Measurements from ENCODE around the gene ZBTB17. TPM values are rescaled to one million over a fixed set of nuclear protein-coding genes. Genes with fewer than 3 reads are reported as not detected.

Gene ZBTB17
- total and polyA plus RNA-seq, 9 of the 15 experiments (the other 6 are each of a cell fraction or from before 2014, with no cell fraction given): 1.1 to 53.4 (median 29.6) TPM

DNA sequence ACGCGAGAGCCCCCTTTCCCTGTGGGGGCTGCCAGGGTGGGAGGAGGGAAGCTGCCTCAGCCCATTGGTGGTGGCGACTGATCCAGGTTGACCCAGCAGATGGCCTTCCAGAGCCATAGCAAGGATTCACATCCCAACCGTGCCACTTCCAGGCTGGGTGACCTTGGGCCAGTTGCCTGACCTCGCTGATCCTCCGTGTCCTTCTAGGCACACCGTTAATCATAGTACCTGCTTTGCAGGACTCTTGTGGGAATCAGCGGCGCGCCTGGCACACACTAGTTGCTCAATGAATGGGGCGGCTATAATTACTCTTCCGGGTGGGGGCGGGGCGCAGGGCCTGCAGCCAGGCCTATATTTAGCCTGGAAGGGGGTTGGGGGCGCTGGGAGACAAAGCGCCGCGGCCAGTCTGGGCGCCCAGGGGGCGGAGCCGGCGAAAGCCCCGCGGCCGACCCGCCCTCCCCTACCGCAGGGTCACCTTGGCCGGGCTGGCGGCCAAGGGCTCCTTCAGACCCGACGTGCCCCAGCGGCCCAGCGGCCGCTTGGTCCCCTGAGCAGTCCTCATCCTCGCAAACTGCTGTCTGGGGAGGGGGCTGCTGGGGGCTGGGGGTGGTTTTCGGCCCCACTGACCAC, 36.8 kb upstream of the ZBTB17 start (continued):
- TF ChIP-seq, protein P1, sequence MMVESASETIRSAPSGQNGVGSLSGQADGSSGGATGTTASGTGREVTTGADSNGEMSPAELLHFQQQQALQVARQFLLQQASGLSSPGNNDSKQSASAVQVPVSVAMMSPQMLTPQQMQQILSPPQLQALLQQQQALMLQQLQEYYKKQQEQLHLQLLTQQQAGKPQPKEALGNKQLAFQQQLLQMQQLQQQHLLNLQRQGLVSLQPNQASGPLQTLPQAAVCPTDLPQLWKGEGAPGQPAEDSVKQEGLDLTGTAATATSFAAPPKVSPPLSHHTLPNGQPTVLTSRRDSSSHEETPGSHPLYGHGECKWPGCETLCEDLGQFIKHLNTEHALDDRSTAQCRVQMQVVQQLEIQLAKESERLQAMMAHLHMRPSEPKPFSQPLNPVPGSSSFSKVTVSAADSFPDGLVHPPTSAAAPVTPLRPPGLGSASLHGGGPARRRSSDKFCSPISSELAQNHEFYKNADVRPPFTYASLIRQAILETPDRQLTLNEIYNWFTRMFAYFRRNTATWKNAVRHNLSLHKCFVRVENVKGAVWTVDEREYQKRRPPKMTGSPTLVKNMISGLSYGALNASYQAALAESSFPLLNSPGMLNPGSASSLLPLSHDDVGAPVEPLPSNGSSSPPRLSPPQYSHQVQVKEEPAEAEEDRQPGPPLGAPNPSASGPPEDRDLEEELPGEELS (CRISPR knock-in tag; IDR thresholded peaks at IDR 0.05; ENCODE audit: borderline replicate concordance): no peak
- peak; percentile 82 for TF ChIP-seq HMGN3 (IDR thresholded peaks at IDR 0.05; ENCODE audit: borderline replicate concordance, extremely low read depth, insufficient read length, low read depth, low read length)
- TF ChIP-seq, protein P2, sequence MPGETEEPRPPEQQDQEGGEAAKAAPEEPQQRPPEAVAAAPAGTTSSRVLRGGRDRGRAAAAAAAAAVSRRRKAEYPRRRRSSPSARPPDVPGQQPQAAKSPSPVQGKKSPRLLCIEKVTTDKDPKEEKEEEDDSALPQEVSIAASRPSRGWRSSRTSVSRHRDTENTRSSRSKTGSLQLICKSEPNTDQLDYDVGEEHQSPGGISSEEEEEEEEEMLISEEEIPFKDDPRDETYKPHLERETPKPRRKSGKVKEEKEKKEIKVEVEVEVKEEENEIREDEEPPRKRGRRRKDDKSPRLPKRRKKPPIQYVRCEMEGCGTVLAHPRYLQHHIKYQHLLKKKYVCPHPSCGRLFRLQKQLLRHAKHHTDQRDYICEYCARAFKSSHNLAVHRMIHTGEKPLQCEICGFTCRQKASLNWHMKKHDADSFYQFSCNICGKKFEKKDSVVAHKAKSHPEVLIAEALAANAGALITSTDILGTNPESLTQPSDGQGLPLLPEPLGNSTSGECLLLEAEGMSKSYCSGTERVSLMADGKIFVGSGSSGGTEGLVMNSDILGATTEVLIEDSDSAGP (CRISPR knock-in tag; IDR thresholded peaks at IDR 0.05): peak; percentile 64; the same call in 1 of the 2 replicates
- TF ChIP-seq ILF3 (IDR thresholded peaks at IDR 0.05; ENCODE audit: borderline replicate concordance): no peak
- TF ChIP-seq MLLT1 (IDR thresholded peaks at IDR 0.05): no peak
- TF ChIP-seq KLF16 (IDR thresholded peaks at IDR 0.05): no peak
- no peak for TF ChIP-seq MED1 (CRISPR knock-in tag; IDR thresholded peaks at IDR 0.05; ENCODE audit: borderline replicate concordance)
- no peak for TF ChIP-seq ZNF239 (CRISPR knock-in tag; IDR thresholded peaks at IDR 0.05)
- TF ChIP-seq ZNF41 (CRISPR knock-in tag; conservative IDR thresholded peaks at IDR 0.05): no peak
- no peak for TF ChIP-seq IRF2 (CRISPR knock-in tag; IDR thresholded peaks at IDR 0.05)
- no peak for TF ChIP-seq NR0B1 (IDR thresholded peaks at IDR 0.05; ENCODE audit: partially characterized antibody)
- no peak for TF ChIP-seq ZNF551 (CRISPR knock-in tag; IDR thresholded peaks at IDR 0.05)
- no peak for TF ChIP-seq BCL6 (CRISPR knock-in tag; IDR thresholded peaks at IDR 0.05)
- TF ChIP-seq YY1 (IDR thresholded peaks at IDR 0.05; ENCODE audit: borderline replicate concordance in 1 of 3, control insufficient read depth in 1 of 3, extremely low read depth in 1 of 3, insufficient read depth in 3 of 3, insufficient read length in 1 of 3, insufficient replicate concordance in 2 of 3, low read depth in 1 of 3, low read length in 2 of 3): peak in 1 of 3 experiments; percentile 30
- peak; percentile 96 for TF ChIP-seq SMARCA5 (IDR thresholded peaks at IDR 0.05)
- 0 out of 2 replicates have a peak, but pooled peaks have one; percentile 39 for TF ChIP-seq ZNF766 (CRISPR knock-in tag; conservative IDR thresholded peaks at IDR 0.05)
- TF ChIP-seq ZNF384 (IDR thresholded peaks at IDR 0.05; ENCODE audit: low read depth, low read length): no peak
- no peak for TF ChIP-seq MBD2 (IDR thresholded peaks at IDR 0.05; ENCODE audit: borderline replicate concordance, low read depth)
- TF ChIP-seq HSF4 (CRISPR knock-in tag; IDR thresholded peaks at IDR 0.05; ENCODE audit: borderline replicate concordance): no peak
- peak in 1 of 2 experiments; percentile 32; a peak in 1 of 4 replicates for TF ChIP-seq SIN3A (IDR thresholded peaks at IDR 0.05; ENCODE audit: borderline replicate concordance in 2 of 2, control insufficient read depth in 1 of 2, low read depth in 2 of 2, low read length in 2 of 2)
- peak; percentile 12 to 34; a peak in 2 of 4 replicates for TF ChIP-seq TRIM24 (IDR thresholded peaks at IDR 0.05)
- TF ChIP-seq ZNF561 (CRISPR knock-in tag; conservative IDR thresholded peaks at IDR 0.05): no peak

All from K562 (cell line).